Right lobe of liver (tissue), 6 donors: ENCODE results near the gene AFDN. TPM values are rescaled to one million over a fixed set of nuclear protein-coding genes. Genes with fewer than 3 reads are reported as not detected.
A peak's percentile ranks its signal among the peaks of the same experiment; 100 is the strongest.

Experiments used
- ATAC-seq, 4 donors: fragments of 200-7000 bp; cut with Tn5 transposase; one replicate each; pipeline ENCODE4 v1.9.1; 2020; ENCODE audit warnings: mild to moderate bottlenecking in 4 of 4, moderate library complexity in 4 of 4
- DNase-seq, 3 donors: peaks; one replicate each; pipeline ENCODE4 v3.0.0-alpha.2; 2020
- H3K27ac ChIP-seq, 3 donors: fragments of 200-600 bp; one replicate each; pipeline ENCODE4 v1.8.0; 2022
- H3K27me3 ChIP-seq, 2 donors: fragments of 200-600 bp; one replicate each; pipeline ENCODE4 v1.8.0; 2022
- H3K36me3 ChIP-seq, 4 donors: fragments of 200-600 bp; sonication (generic) in 1 of 4; one replicate each; pipeline versions ENCODE4 v1.5.1 to v1.8.0; 2017 to 2022; ENCODE audit warnings: control low read depth in 1 of 4
- H3K4me1 ChIP-seq, 4 donors: fragments of 200-600 bp; sonication (generic) in 1 of 4; one replicate each; pipeline versions ENCODE4 v1.5.1 to v1.8.0; 2017 to 2022; ENCODE audit warnings: control low read depth in 1 of 4
- H3K4me3 ChIP-seq, 3 donors: fragments of 200-600 bp; one replicate each; pipeline ENCODE4 v1.8.0; 2022
- H3K9me3 ChIP-seq, 4 donors: fragments of 200-600 bp; sonication (generic) in 1 of 4; one replicate each; pipeline versions ENCODE4 v1.5.1 to v1.8.0; 2017 to 2022; ENCODE audit warnings: control low read depth in 1 of 4
- POLR2A ChIP-seq: fragments of 450-650 bp; IDR thresholded peaks from one replicate; pipeline ENCODE4 v1.6.1; 2017; ENCODE audit warnings: antibody characterized with exemption, mild to moderate bottlenecking
- WGBS: methylation state at CpG from one replicate; pipeline ENCODE4 v1.1.6; 2018; ENCODE audit warnings: low coverage, low lambda C conversion rate; ENCODE audit not compliant: insufficient coverage; ENCODE audit errors: missing lambda C conversion rate; 5-methylcytosine and 5-hydroxymethylcytosine counted together
- intact Hi-C, 2 donors: fragments of 100-400 bp; cut with DNase I; formaldehyde crosslinking; loops; one replicate each; pipeline versions ENCODE4 v1.11.2 to v1.14.1; 2022
- total RNA-seq, 6 experiments: library from RNA; depleted of rRNA in 2 of 6; stranded (reverse); fragments of >200 nt in 2 of 6; fragmentation: NEBNext Ultra II Directional in 3 of 6; extraction: Animal tissue kit (Norgen Biotek cat#: 25700) in 3 of 6; gene quantifications; one replicate each; pipeline versions ENCODE4 v1.1.0 to v1.2.4, GENCODE V29; 2016 to 2023
- TF ChIP-seq, protein P1 (sequence below), 4 donors: fragments of 200-600 bp in 3 of 4; fragments of 450-650 bp in 1 of 4; IDR thresholded peaks; one replicate each; pipeline versions ENCODE4 v1.5.1 to v1.8.0; 2016 to 2022; ENCODE audit warnings: antibody characterized with exemption in 4 of 4, mild to moderate bottlenecking in 2 of 4
- donor health status: DM: no; HTN: yes; CAD: no.
- donor health status: DM: no; HTN: no; CAD: no.
- donor health status: DM: no; HTN: no; CAD: no.
- donor health status: DM: no; HTN: yes; CAD: no.
- donor health status: DM: no; HTN: yes; CAD: no.

The AFDN gene
- total RNA-seq, 6 experiments from 2014 or later = 77.0 to 106 (median 85.5) TPM

DNA sequence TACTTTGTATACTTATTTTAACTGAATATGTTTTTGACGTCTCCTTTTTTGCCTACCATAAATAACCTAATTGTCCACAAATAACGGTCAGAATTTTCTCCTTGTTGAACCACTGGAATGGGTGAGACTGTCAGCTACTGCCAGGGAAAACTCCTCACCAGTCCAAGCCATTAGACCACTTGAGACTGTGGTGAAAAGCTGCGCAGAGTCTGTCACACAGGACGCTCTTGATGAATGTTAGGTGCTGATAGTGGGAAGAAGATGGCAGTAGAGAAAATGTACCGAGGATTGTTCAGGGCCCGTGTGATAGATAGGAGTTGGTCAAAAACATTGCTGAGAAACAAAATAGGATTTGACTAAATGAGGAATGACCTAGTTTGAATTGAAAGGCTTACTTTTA, 95.1 kb downstream of the AFDN start:
- Histone ChIP-seq H3K36me3 (peaks cover 5 to 59% (median 19%) of the 10 kb centered on the region in 4 donors), H3K27me3 (no peaks in the 10 kb centered on the region), H3K4me1 (no peaks in the 10 kb centered on the region), H3K9me3 (no peaks in the 10 kb centered on the region), H3K4me3 (no peak overlapping the region), H3K27ac (no peak overlapping the region)
- no peak for ATAC-seq
- 88% methylated on average over 6 of the region's 6 CpGs for WGBS
- TF ChIP-seq POLR2A = no peak
- TF ChIP-seq, protein P1, sequence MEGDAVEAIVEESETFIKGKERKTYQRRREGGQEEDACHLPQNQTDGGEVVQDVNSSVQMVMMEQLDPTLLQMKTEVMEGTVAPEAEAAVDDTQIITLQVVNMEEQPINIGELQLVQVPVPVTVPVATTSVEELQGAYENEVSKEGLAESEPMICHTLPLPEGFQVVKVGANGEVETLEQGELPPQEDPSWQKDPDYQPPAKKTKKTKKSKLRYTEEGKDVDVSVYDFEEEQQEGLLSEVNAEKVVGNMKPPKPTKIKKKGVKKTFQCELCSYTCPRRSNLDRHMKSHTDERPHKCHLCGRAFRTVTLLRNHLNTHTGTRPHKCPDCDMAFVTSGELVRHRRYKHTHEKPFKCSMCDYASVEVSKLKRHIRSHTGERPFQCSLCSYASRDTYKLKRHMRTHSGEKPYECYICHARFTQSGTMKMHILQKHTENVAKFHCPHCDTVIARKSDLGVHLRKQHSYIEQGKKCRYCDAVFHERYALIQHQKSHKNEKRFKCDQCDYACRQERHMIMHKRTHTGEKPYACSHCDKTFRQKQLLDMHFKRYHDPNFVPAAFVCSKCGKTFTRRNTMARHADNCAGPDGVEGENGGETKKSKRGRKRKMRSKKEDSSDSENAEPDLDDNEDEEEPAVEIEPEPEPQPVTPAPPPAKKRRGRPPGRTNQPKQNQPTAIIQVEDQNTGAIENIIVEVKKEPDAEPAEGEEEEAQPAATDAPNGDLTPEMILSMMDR (IDR thresholded peaks at IDR 0.05) = no peak
- DNase-seq = no peak
- intact Hi-C loops = no loop called here

DNA sequence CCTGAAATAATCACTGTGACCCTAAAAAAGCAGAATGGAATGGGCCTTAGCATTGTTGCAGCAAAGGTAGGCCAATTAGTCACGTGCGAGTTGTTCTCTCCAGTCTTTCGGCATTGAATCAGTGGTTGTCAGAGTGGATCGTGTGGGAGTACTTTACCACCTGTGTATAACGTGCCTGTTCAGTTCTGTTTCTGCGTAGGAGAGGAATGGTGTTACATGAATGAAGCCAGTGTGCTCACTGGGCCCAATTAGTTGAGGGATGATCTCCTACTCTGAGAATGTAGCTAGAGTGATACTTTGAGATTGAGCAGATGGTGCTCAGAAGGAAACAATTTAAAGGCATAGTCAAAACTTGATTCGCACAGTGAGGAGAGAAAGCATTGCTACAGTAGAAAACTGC, 98.3 kb downstream of the AFDN start:
- H3K27me3 ChIP-seq = no peaks in the 10 kb centered on the region
- H3K9me3 ChIP-seq = no peaks in the 10 kb centered on the region
- no peak for TF ChIP-seq POLR2A
- TF ChIP-seq, protein P1 (IDR thresholded peaks at IDR 0.05) = no peak
- peaks cover 0 to 29% (median 3%) of the 10 kb centered on the region in 4 donors for H3K36me3 ChIP-seq
- intact Hi-C loops = no loop called here
- no peak overlapping the region for H3K27ac ChIP-seq
- ATAC-seq (no peak), DNase-seq (no peak)
- 91% methylated on average over 4 of the region's 7 CpGs for WGBS
- H3K4me1 ChIP-seq = peaks cover 0 to 15% (median 7%) of the 10 kb centered on the region in 4 donors
- H3K4me3 ChIP-seq = no peak overlapping the region

DNA sequence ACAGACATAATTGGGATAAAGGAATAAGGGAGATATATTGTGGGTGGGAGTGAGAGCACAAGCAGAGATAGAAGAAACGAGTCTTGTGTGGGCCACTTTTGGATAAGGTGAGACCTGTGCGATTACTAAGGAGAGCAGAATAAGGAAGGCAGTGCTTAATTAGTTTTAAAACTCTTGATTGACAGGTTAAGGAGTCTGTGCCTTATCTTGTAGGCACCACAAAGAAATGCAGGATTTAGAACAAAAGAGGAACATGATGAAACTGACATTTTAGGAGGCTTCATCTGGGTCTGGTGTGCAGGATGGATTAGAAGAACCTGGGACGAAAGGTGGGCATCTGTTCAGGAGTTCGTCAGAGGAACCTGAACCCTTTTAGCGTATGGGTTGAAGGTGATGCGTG, 100.5 kb downstream of the AFDN start:
- H3K27ac ChIP-seq = peak overlapping the region in 1 of 3 donors; percentile 73
- no peaks in the 10 kb centered on the region for H3K27me3 ChIP-seq
- TF ChIP-seq, protein P1 (IDR thresholded peaks at IDR 0.05) = no peak
- TF ChIP-seq POLR2A = no peak
- peaks cover 0 to 22% (median 11%) of the 10 kb centered on the region in 4 donors for H3K4me1 ChIP-seq
- intact Hi-C loops = no loop called here
- peaks cover 0 to 21% (median 0%) of the 10 kb centered on the region in 4 donors for H3K36me3 ChIP-seq
- no peak for ATAC-seq
- DNase-seq = no peak
- no peak overlapping the region for H3K4me3 ChIP-seq
- WGBS = 98% methylated on average over 5 of the region's 6 CpGs
- no peaks in the 10 kb centered on the region for H3K9me3 ChIP-seq

DNA sequence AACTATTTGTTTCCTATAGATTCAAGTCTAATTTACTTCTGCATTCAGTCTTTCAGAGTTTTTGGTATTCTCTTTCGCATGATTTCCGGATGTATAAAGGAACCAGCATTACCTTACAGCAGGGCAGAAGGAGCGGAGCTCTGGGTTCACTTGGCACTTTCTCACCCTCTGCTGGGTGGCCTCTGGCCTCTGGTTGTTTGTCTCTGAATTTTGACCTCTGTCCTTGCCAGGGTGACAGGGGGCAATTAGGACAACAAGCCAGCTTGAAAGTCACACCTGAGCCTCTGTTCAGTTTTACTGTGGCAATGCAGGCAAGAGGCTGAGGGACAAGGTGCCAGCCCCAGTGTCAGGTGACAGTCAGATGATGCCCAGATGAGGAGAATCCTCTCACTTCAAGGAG, 101.4 kb downstream of the AFDN start:
- H3K27ac ChIP-seq = peak overlapping the region in 2 of 3 donors; percentile 42 to 73

More for the DNA sequence above, 101.4 kb downstream of the AFDN start:
- Histone ChIP-seq H3K9me3 (no peaks in the 10 kb centered on the region), H3K27me3 (no peaks in the 10 kb centered on the region), H3K36me3 (peaks cover 0 to 16% (median 0%) of the 10 kb centered on the region in 4 donors), H3K4me1 (peaks cover 0 to 23% (median 11%) of the 10 kb centered on the region in 4 donors), H3K4me3 (no peak overlapping the region)
- intact Hi-C loops = no loop called here
- DNase-seq (peak in 2 of 3 donors; percentile 78 to 79), ATAC-seq (peak; percentile 61 to 87 (median 78))
- 24% methylated on average over 3 of the region's 3 CpGs for WGBS
- TF ChIP-seq, protein P1 (IDR thresholded peaks at IDR 0.05) = no peak
- no peak for TF ChIP-seq POLR2A
